GM12878 (cell line): Measurements from ENCODE around the gene MFAP4. TPM values are rescaled to one million over a fixed set of nuclear protein-coding genes. Genes with fewer than 3 reads are reported as not detected.

ENCODE experiments used
- ATAC-seq: fragments of 200-7000 bp; cut with Tn5 transposase; 3 replicates; pipeline ENCODE4 v1.9.1; 2020; ENCODE audit warnings: mild to moderate bottlenecking, moderate library complexity
- BruUV-seq: library from RNA; stranded (reverse); fragments of 400-500 nt; replicated peaks from 2 replicates; lab custom pipeline; 2021; lab: Mats Ljungman, UMichigan
- CTCF ChIA-PET: fragments of 300-600 bp; sonication (Branson Sonifier 250); formaldehyde crosslinking; extraction: SDS; loops from one replicate; lab custom pipeline; 2021; ENCODE audit warnings: inconsistent platforms; lab: Yijun Ruan, JAX
- POLR2A ChIA-PET: fragments of 350-600 bp; formaldehyde crosslinking; extraction: SDS; loops from one replicate; lab custom pipeline; 2021; ENCODE audit warnings: inconsistent platforms; lab: Charles Lee
- RAD21 ChIA-PET: fragments of 300-600 bp; sonication (Branson Sonifier 250); formaldehyde crosslinking; loops from one replicate; lab custom pipeline; 2023; ENCODE audit warnings: antibody characterized with exemption; ENCODE audit not compliant: unreplicated experiment; lab: Charles Lee
- SMC1A ChIA-PET: fragments of 300-600 bp; sonication (Branson Sonifier 250); formaldehyde crosslinking; loops from one replicate; lab custom pipeline; 2023; ENCODE audit not compliant: unreplicated experiment, uncharacterized antibody; lab: Charles Lee
- DNase-seq: peaks from one replicate; pipeline ENCODE4 v3.0.0-alpha.2; 2011; ENCODE audit warnings: low read depth, low spot score
- FAIRE-seq: peaks from 3 replicates; lab custom pipeline; 2011; peaks lifted over from hg19 to GRCh38; lab: Jason Lieb, UNC
- H2AFZ ChIP-seq: 2 replicates; pipeline ENCODE4 v1.6.0; 2011; ENCODE audit warnings: low read depth, low read length, control low read depth; ENCODE audit not compliant: control insufficient read depth
- H3K27ac ChIP-seq: 2 replicates; pipeline ENCODE4 v1.5.1; 2011; ENCODE audit warnings: control low read depth; ENCODE audit not compliant: control insufficient read depth, insufficient read depth
- H3K27me3 ChIP-seq, 2 experiments: replicated peaks in 1 of 2; 2 replicates each; pipeline versions ENCODE4 v1.6.0 to v1.6.1; 2011; ENCODE audit warnings: low read length in 1 of 2; ENCODE audit not compliant: control insufficient read depth in 2 of 2, insufficient read depth in 2 of 2
- H3K36me3 ChIP-seq, 2 experiments: 2 replicates each; pipeline ENCODE4 v1.5.1; 2011; ENCODE audit warnings: low read length in 1 of 2; ENCODE audit not compliant: control insufficient read depth in 2 of 2, insufficient read depth in 2 of 2
- H3K4me1 ChIP-seq: 2 replicates; pipeline ENCODE4 v1.6.1; 2011; ENCODE audit warnings: mild to moderate bottlenecking, low read length, moderate library complexity, mixed read lengths; ENCODE audit not compliant: control insufficient read depth, insufficient read depth
- H3K4me2 ChIP-seq: 2 replicates; pipeline ENCODE4 v1.6.0; 2011; ENCODE audit warnings: control low read depth; ENCODE audit not compliant: control insufficient read depth, insufficient read depth
- H3K4me3 ChIP-seq: fragments of 200-600 bp; sonication (generic); 2 replicates; pipeline ENCODE4 v1.5.1; 2016
- H3K79me2 ChIP-seq: 2 replicates; pipeline ENCODE4 v1.6.0; 2011; ENCODE audit warnings: low read length; ENCODE audit not compliant: control insufficient read depth, insufficient read depth
- H3K9ac ChIP-seq: 2 replicates; pipeline ENCODE4 v1.8.0; 2011; ENCODE audit warnings: low read length, control low read depth, mixed read lengths; ENCODE audit not compliant: control insufficient read depth, insufficient read depth
- H3K9me3 ChIP-seq: replicated peaks from 3 replicates; pipeline ENCODE4 v1.5.1; 2011; ENCODE audit warnings: mild to moderate bottlenecking, low read length; ENCODE audit not compliant: control insufficient read depth, insufficient read depth
- H4K20me1 ChIP-seq: 2 replicates; pipeline ENCODE4 v1.6.0; 2011; ENCODE audit not compliant: control insufficient read depth, insufficient read depth
- EED ChIP-seq: sonication (generic); IDR thresholded peaks from 2 replicates; pipeline ENCODE4 v1.6.1; 2016; ENCODE audit warnings: antibody characterized with exemption, low read depth
- ESRRA ChIP-seq: IDR thresholded peaks from 2 replicates; pipeline ENCODE4 v1.6.1; 2012; ENCODE audit warnings: mild to moderate bottlenecking, low read length, improper control_type of control experiment
- GABPA ChIP-seq: IDR thresholded peaks from 2 replicates; pipeline ENCODE4 v1.6.1; 2014; ENCODE audit warnings: antibody characterized with exemption, low read depth, mild to moderate bottlenecking, inconsistent platforms
- LARP7 ChIP-seq: fragments of 450-650 bp; IDR thresholded peaks from 2 replicates; pipeline ENCODE4 v1.6.1; 2017; ENCODE audit warnings: mild to moderate bottlenecking
- NFXL1 ChIP-seq: fragments of 450-650 bp; IDR thresholded peaks from 2 replicates; pipeline ENCODE4 v1.6.1; 2017; ENCODE audit warnings: antibody characterized with exemption, mild to moderate bottlenecking, borderline replicate concordance
- RBBP5 ChIP-seq: fragments of 200-600 bp; sonication (generic); conservative IDR thresholded peaks from 2 replicates; pipeline ENCODE4 v1.6.1; 2016
- RCOR1 ChIP-seq: conservative IDR thresholded peaks from 2 replicates; pipeline ENCODE4 v1.6.1; 2012; ENCODE audit warnings: low read depth, low read length, improper control_type of control experiment
- STAT3 ChIP-seq: IDR thresholded peaks from 2 replicates; pipeline ENCODE4 v1.6.1; 2011; ENCODE audit warnings: low read depth, low read length, improper control_type of control experiment
- TBL1XR1 ChIP-seq: IDR thresholded peaks from 2 replicates; pipeline ENCODE4 v1.6.1; 2012; ENCODE audit warnings: low read depth, low read length, improper control_type of control experiment
- ZZZ3 ChIP-seq: IDR thresholded peaks from 2 replicates; pipeline ENCODE4 v1.6.1; 2011; ENCODE audit warnings: low read depth; ENCODE audit not compliant: control insufficient read depth, insufficient read length
- WGBS: methylation state at CpG from one replicate; pipeline ENCODE4 v1.1.6; 2016; ENCODE audit warnings: low lambda C conversion rate; ENCODE audit not compliant: insufficient replicate concordance, insufficient coverage; ENCODE audit errors: missing lambda C conversion rate; 5-methylcytosine and 5-hydroxymethylcytosine counted together
- in situ Hi-C: fragments of 300-500 bp; cut with MboI; formaldehyde crosslinking; loops from 9 replicates; pipeline ENCODE4 v1.14.3; 2018; ENCODE audit warnings: mixed read lengths
- intact Hi-C: fragments of 100-400 bp; cut with micrococcal nuclease; formaldehyde crosslinking; loops from one replicate; pipeline ENCODE4 v1.14.2; 2022; ENCODE audit not compliant: unreplicated experiment
- polyA plus RNA-seq, 11 experiments: library from polyadenylated mRNA; depleted of rRNA in 4 of 11; unstranded in 6 of 11; stranded (reverse) in 5 of 11; fragments of >200 nt; fragmentation: Nextera tagmentation in 4 of 11; fragmentation: Illumina TruSeq in 1 of 11; extraction: Ambion mirVana in 4 of 11; extraction: Trizol in 1 of 11; gene quantifications; 1 replicate in 1 of 11; 2 replicates in 10 of 11; pipeline versions ENCODE4 v1.2.1 to v1.2.3, GENCODE V29; 2011 to 2016; ENCODE audit warnings: inconsistent platforms in 2 of 11, missing spikeins in 2 of 11, low read depth in 1 of 11
- total RNA-seq, 4 experiments: library from RNA; depleted of rRNA in 3 of 4; stranded (reverse); fragments of >200 nt in 3 of 4; fragmentation: Illumina TruSeq in 1 of 4; extraction: Trizol in 1 of 4; gene quantifications; 2 replicates each; pipeline versions ENCODE4 v1.2.1 to v1.2.3, GENCODE V29; 2013 to 2021
- TF ChIP-seq, protein P1 (sequence below): fragments of 450-650 bp; IDR thresholded peaks from 2 replicates; pipeline ENCODE4 v1.6.1; 2017; ENCODE audit warnings: low read depth, mild to moderate bottlenecking, moderate library complexity
- TF ChIP-seq, protein P2 (sequence below): fragments of 450-650 bp; formaldehyde crosslinking; IDR thresholded peaks from 2 replicates; pipeline ENCODE4 v1.5.0; 2022; ENCODE audit warnings: mild to moderate bottlenecking, missing genetic modification characterization
- TF ChIP-seq, protein P3 (sequence below): IDR thresholded peaks from 2 replicates; pipeline ENCODE4 v1.6.1; 2011; ENCODE audit warnings: mild to moderate bottlenecking, low read depth, low read length, moderate library complexity; ENCODE audit not compliant: insufficient replicate concordance

MFAP4 gene
- total and polyA plus RNA-seq, 10 of the 15 experiments (the other 5 are each of a cell fraction or from before 2014, with no cell fraction given) = 0.08 to 0.28 (median 0.09) TPM; not detected in 7

DNA sequence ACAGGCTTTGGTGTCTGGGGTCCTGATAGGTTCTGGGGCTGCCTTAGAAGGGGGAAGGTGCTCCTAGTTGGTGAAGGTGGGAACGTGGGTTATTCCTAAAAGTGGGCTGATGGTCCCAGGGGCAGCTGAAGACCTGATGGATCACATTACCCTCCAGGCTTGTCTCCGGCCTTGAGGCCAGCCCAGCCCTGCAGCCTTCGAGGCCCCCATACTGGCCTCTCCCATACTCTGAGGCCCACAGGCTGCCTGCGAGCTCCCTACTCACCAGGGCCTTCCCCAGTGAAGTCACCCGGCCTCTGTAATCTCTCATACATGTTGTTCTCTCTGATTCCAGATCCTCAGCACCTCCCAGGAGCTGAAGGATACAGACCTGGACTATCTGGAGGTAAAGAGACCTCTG is 26.8 kb upstream of the MFAP4 start:
- ChIA-PET POLR2A (no interaction called here), CTCF (interaction anchor here (0.9 kb wide), 1 partner anchor 34 kb away, joined by 4 read pairs; no protein-coding TSS in a partner anchor), SMC1A (no interaction called here), RAD21 (no interaction called here)
- Histone ChIP-seq H3K4me2 (no peak overlapping the region), H3K27ac (no peak overlapping the region), H2AFZ (no peak overlapping the region), H3K79me2 (no peaks in the 10 kb centered on the region), H3K4me1 (no peaks in the 10 kb centered on the region), H3K9ac (no peak overlapping the region), H4K20me1 (no peaks in the 10 kb centered on the region), H3K36me3 (no peaks in the 10 kb centered on the region), H3K4me3 (no peak overlapping the region), H3K9me3 (no peaks in the 10 kb centered on the region), H3K27me3 (peaks cover 3% of the 10 kb centered on the region in 2 experiments)
- FAIRE-seq (no peak), ATAC-seq (no peak), DNase-seq (no peak)
- BruUV-seq = no TSS peak
- in situ Hi-C loops = no loop called here
- TF ChIP-seq GABPA = no peak
- TF ChIP-seq, protein P1, sequence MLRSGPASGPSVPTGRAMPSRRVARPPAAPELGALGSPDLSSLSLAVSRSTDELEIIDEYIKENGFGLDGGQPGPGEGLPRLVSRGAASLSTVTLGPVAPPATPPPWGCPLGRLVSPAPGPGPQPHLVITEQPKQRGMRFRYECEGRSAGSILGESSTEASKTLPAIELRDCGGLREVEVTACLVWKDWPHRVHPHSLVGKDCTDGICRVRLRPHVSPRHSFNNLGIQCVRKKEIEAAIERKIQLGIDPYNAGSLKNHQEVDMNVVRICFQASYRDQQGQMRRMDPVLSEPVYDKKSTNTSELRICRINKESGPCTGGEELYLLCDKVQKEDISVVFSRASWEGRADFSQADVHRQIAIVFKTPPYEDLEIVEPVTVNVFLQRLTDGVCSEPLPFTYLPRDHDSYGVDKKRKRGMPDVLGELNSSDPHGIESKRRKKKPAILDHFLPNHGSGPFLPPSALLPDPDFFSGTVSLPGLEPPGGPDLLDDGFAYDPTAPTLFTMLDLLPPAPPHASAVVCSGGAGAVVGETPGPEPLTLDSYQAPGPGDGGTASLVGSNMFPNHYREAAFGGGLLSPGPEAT = no peak
- intact Hi-C loops = no loop called here
- 2% methylated on average over 5 of the region's 5 CpGs for WGBS

DNA sequence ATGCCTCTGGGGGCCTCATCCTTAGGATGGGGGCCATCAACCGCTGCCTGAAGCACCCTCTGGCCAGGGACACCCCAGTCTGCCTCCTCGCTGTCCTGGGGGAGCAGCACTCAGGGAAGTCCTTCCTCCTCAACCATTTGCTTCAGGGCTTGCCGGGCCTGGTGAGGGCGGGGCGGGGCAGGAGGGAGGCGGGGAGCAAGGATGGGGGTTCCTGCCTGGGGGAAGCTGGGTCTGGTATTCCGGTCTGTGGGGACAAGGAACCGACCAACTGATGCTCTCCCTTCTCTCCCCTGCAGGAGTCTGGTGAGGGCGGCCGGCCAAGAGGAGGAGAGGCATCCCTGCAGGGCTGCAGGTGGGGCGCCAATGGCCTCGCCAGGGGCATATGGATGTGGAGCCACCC is 26.0 kb upstream of the MFAP4 start:
- Histone ChIP-seq H3K36me3 (no peaks in the 10 kb centered on the region), H2AFZ (no peak overlapping the region), H3K27me3 (peaks cover 1 to 3% of the 10 kb centered on the region in 2 experiments), H3K27ac (no peak overlapping the region), H3K9ac (no peak overlapping the region), H3K79me2 (no peaks in the 10 kb centered on the region), H4K20me1 (no peaks in the 10 kb centered on the region), H3K9me3 (no peaks in the 10 kb centered on the region), H3K4me2 (no peak overlapping the region), H3K4me3 (no peak overlapping the region), H3K4me1 (no peaks in the 10 kb centered on the region)
- 21% methylated on average over 10 of the region's 12 CpGs for WGBS
- CTCF ChIA-PET = no interaction called here
- no peak for DNase-seq
- in situ Hi-C loops = no loop called here
- RAD21 ChIA-PET = no interaction called here
- SMC1A ChIA-PET = no interaction called here
- no peak for FAIRE-seq
- BruUV-seq = no TSS peak
- ATAC-seq = no peak
- POLR2A ChIA-PET = no interaction called here
- intact Hi-C loops = no loop called here
- TF ChIP-seq STAT3 = no peak
- TF ChIP-seq, protein P2, sequence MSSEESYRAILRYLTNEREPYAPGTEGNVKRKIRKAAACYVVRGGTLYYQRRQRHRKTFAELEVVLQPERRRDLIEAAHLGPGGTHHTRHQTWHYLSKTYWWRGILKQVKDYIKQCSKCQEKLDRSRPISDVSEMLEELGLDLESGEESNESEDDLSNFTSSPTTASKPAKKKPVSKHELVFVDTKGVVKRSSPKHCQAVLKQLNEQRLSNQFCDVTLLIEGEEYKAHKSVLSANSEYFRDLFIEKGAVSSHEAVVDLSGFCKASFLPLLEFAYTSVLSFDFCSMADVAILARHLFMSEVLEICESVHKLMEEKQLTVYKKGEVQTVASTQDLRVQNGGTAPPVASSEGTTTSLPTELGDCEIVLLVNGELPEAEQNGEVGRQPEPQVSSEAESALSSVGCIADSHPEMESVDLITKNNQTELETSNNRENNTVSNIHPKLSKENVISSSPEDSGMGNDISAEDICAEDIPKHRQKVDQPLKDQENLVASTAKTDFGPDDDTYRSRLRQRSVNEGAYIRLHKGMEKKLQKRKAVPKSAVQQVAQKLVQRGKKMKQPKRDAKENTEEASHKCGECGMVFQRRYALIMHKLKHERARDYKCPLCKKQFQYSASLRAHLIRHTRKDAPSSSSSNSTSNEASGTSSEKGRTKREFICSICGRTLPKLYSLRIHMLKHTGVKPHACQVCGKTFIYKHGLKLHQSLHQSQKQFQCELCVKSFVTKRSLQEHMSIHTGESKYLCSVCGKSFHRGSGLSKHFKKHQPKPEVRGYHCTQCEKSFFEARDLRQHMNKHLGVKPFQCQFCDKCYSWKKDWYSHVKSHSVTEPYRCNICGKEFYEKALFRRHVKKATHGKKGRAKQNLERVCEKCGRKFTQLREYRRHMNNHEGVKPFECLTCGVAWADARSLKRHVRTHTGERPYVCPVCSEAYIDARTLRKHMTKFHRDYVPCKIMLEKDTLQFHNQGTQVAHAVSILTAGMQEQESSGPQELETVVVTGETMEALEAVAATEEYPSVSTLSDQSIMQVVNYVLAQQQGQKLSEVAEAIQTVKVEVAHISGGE (CRISPR knock-in tag) = no peak
- TF ChIP-seq LARP7 = no peak
- no peak for TF ChIP-seq ZZZ3
- TF ChIP-seq EED = no peak
- no peak for TF ChIP-seq ESRRA
- TF ChIP-seq, protein P3, sequence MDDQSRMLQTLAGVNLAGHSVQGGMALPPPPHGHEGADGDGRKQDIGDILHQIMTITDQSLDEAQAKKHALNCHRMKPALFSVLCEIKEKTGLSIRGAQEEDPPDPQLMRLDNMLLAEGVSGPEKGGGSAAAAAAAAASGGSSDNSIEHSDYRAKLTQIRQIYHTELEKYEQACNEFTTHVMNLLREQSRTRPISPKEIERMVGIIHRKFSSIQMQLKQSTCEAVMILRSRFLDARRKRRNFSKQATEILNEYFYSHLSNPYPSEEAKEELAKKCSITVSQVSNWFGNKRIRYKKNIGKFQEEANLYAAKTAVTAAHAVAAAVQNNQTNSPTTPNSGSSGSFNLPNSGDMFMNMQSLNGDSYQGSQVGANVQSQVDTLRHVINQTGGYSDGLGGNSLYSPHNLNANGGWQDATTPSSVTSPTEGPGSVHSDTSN = no peak
- TF ChIP-seq NFXL1 = no peak
- no peak for TF ChIP-seq RBBP5
- no peak for TF ChIP-seq RCOR1
- TF ChIP-seq TBL1XR1 = no peak
